Anterior cingulate cortex (tissue), 58 donors: Measurements from ENCODE around the gene RNPEP.
"Not testable (repeated sequence)": the region's sequence is repeated elsewhere in the genome, so short reads cannot be mapped to it uniquely, and the experiment has no call there.

Source experiments
- DNase-seq, 58 donors: peaks; one replicate each; lab custom pipeline; 2025; lab: John Stamatoyannopoulos, UW

The RNPEP gene

DNA sequence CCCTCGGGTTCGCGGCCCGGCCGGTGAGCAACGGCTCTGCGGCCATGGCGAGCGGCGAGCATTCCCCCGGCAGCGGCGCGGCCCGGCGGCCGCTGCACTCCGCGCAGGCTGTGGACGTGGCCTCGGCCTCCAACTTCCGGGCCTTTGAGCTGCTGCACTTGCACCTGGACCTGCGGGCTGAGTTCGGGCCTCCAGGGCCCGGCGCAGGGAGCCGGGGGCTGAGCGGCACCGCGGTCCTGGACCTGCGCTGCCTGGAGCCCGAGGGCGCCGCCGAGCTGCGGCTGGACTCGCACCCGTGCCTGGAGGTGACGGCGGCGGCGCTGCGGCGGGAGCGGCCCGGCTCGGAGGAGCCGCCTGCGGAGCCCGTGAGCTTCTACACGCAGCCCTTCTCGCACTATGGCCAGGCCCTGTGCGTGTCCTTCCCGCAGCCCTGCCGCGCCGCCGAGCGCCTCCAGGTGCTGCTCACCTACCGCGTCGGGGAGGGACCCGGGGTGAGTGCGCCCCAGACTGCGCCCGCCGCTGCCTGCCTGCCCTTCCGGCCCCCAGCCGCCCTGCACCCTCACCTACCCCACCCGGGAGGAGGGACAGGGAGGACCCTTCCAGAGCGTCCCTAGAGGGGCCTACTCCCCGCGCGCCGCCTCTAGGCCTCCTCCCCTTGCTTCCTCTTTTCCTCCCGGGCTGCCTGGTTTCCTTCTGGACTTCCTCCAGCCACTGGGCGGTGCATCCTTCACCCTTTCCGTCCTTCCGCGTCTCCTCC lies at the start of gene RNPEP:
Gene RNPEP, plus strand, starts transcription at position 26 of the 757 bp plus-strand sequence. Its CDS starts 19 bp downstream, at position 45.
- peak in 48 of 58 donors; percentile 9 to 75 (median 51) for DNase-seq

DNA sequence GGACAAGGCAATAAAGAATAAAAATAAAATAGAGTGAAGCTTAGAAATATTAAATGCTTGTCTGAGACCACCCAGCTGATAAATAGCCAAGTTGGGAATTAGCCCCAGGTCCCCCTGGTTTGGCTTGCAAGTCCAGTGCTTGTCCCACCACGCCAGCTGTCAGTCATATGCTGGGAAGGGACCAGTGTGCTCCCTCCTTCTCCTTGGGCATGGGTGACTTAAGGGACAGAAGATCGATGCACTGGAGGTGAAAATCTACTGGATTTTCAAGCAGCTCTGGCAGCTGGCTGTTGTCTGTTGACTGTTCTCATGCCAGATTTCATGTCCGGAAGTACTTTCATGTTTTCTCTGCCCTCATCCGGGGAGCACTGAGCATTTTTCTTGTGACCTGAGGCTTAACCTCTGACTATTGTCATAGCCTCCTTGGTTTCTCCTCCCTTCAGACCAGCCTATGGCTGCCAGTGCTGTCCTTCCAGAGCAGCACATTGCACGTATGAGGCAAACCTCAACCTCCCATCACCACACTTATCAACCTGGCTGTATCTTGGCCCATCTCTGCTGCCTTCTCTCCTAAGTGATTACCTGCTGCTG lies 48.5 kb upstream of the RNPEP start:
- DNase-seq: no peak

DNA sequence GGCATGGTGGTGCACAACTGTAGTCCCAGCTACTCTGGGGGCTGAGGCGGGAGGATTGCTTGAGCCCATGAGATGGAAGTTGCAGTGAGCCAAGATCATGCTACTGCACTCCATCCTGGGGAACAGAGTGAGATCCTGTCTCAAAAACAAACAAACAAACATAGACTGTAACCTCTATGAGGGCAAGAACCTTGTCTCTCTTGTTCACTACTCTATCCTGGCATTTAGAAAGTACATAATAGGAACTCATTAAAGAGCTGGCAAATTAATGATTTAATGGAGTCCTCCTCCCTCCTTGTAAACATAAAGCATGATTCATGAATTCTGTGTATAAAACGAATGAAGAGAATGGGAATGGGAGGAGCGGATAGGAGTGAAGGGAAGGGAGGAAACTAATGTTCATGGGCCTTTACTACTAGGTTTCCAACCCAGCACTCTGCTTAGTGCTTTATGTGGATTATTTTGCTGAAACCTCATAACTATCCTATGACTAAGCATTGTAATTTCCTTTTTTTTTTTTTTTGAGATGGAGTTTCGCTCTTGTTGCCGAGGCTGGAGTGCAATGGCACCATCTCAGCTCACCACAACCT lies 44.7 kb upstream of the RNPEP start:
- no peak for DNase-seq

DNA sequence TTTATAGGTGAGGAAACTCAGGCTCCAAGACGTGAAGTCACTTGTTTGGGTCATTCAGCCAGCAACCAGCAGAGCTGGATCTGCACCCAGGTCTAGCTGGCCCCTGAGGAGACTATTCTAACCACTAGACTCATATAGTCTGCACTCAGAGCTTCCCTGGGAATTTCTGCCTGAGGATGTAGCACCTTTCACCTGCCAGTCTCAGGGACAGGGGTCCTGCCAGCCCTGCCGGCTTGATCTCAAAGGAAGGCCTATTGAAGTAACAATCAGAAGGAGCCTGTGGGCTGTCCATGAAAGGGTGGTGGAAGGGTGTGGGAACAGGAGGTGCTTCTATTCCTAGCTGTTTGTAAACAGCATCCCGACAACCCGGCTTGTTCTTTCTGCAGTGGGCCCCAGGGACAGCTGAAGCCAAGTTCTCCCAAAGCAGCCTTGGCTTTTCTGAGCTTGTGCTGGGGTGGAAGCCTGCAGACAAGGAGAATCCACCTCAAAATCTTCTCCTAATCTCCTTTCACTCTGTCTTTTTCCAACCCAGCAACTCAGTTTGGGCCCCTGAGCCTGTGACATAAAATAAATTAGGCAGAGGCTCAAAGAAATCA lies 43.9 kb upstream of the RNPEP start:
- DNase-seq: no peak

GRCh38 chr1:201939148-201939547 lies 43.3 kb upstream of the RNPEP start:
- no peak for DNase-seq

- DNase-seq: no peak
Observed at GRCh38 chr1:201939574-201939973, 42.9 kb upstream of the RNPEP start.

- DNase-seq: not testable (repeated sequence)
Observed at GRCh38 chr1:201940316-201940715, 42.1 kb upstream of the RNPEP start.

- DNase-seq: no peak
Observed at GRCh38 chr1:201941420-201942128, 40.9 kb upstream of the RNPEP start.

DNA sequence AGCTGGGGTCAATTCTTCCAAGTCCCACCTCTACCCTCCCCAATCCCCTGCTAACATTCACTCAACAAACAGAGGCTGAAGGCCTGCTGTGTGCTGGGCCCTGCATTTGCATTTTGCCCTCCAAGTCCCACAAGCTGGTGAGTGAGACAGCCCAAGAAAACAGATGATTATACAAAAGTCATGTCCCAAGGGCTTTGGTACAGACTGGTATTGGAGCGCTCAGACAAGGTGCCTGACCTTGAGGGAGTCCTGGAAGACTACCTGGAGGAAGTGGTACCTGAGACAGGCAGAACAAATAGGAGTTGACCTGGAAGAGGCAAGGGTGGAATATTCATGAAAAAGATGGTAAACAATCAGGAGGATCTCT lies 40.3 kb upstream of the RNPEP start:
- DNase-seq: no peak

- DNase-seq: no peak
Observed at GRCh38 chr1:201944002-201944401, 38.4 kb upstream of the RNPEP start.

- no peak for DNase-seq
Observed at GRCh38 chr1:201944639-201945038, 37.8 kb upstream of the RNPEP start.

GRCh38 chr1:201945157-201945556 lies 37.3 kb upstream of the RNPEP start:
- no peak for DNase-seq

GRCh38 chr1:201945863-201946223 lies 36.6 kb upstream of the RNPEP start:
- DNase-seq: no peak

DNA sequence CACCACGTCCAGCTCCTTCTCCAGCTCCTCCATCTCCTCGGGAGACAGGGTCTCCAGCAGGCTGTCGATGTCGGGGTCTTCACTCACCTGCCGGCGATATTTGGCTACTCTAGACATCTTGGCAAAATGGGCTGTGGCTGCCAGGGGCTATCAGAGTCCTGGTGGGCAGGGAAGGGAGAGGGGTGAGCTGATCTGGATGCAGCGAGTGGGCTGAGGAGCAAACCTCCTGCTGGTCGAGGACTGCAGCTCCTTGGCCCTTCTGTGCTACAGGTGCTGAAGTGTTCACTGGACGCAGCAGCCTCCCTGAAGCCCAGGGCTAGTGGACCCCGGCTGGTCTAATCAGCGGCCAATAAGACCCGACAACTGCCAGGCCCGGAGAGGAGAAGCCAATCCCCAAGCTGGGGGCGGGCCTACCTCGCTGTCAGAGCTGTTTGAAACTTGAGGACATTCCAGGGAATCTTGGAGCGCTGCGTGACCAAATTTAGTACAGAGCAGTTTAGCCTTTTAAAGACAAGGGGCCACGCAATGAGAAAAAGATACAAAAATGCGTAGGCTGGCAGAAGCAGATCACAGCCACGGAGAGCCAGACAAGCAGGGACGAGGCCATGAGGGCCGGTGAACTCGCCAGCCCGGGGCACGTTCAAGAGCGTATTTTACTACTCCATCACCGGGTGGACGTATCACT lies 36.1 kb upstream of the RNPEP start, which contains the start of gene LMOD1:
Gene LMOD1, minus strand, starts transcription at position 325 of the 685 bp plus-strand sequence. Its CDS starts 208 bp downstream, at position 117.
- DNase-seq: peak in 54 of 58 donors; percentile 10 to 78 (median 37)

GRCh38 chr1:201947697-201948008 lies 34.8 kb upstream of the RNPEP start:
- DNase-seq: no peak

GRCh38 chr1:201949491-201949890 lies 33.0 kb upstream of the RNPEP start:
- no peak for DNase-seq

DNA sequence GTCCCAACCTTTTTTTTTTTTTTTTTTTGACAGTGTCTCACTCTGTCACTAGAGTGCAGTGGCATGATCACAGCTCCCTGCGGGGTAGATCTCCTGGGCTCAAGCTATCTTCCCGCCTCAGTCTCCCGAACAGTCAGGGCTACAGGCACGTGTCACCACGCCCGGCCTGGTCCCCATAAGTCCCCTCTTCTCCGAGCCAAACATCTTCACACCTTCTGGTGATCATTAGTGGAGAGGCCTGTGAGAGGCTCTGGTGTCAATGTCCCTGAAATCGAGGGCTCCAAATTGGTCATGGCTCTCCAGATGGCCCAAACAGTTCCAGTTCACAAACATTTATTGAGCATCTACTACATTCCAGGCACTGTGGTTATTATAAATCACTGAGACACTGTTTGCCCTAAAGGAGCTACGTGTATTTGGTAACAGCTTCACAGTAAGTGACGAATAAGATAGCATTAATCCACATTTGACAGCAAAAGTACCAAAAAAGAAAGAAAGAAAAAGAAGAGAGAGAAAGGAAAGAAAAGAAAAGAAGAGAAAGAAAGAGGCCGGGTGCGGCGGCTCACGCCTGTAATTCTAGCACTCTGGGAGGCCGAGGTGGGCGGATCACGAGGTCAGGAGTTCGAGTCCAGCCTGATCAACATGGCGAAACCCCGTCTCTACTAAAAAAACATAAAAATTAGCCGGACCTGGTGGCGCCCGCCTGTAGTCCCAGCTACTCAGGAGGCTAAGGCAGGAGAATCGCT lies 28.0 kb upstream of the RNPEP start:
- DNase-seq: peak in 1 of 58 donors; percentile 13

DNA sequence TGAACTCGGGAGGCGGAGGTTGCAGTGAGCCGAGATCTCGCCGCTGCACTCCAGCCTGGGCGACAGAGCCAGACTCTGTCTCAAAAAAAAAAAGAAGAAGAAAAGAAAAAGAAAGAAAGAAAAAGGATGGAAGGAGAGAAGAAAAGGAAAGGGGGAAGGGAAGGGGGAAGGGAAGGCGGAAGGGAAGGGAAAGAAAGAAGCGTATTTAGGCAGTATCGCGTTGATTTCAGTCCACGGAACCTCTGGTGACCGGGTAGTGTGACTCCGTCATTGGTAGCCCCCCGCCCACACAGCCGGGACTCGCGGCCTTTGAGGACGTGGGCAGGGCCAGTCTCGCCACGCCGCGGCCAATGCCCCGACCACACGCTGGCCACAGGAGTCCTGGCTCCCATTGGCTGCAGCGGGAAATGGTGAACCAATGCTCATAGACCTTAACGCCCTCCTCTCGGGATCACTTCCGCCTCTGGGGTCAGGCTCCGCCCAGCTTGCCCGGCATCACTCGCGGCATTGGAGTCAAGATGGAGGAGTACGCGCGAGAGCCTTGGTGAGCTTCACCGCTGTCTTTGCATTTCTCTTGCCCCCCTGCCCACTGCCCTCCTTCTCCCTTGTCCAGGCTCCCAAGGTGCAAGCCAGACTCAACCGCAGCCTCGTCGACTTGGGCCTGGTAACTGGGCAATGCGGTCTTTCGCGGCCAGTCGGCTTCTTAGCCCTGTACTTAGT lies 27.3 kb upstream of the RNPEP start, which contains the start of gene TIMM17A:
Gene TIMM17A, plus strand, starts transcription at position 495 of the 720 bp plus-strand sequence. Its CDS starts 24 bp downstream, at position 519.
- peak; percentile 67 to 98 (median 96) for DNase-seq

DNA sequence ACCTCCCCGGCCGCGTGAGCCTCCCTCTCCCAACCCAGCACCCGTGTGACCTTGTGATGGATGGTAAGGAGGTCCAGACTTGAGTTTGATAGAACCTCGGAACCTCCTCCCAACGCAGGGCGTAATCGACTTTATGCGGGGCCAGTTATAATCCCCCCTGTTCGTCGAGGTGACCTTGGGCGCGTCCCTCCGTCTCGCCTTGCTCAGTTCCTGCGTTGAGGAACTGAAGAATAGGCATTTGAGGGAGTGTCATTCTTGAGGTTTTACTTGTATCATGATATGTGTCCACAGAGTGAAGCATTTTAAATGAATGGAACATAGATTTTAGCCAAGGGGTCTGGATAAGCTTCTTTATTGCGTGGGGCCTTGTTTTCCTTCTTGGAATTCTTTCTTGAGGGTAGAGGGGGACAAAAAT lies 26.7 kb upstream of the RNPEP start:
- DNase-seq: no peak
